ENCODE results near the gene NEDD4L. TPM values are rescaled to one million over a fixed set of nuclear protein-coding genes. Genes with fewer than 3 reads are reported as not detected.

Gene NEDD4L
- total and polyA plus RNA-seq, 10 of the 15 experiments (the other 5 are each of a cell fraction or from before 2014, with no cell fraction given) = 7.4 to 24.0 (median 17.7) TPM

- Histone ChIP-seq H2AFZ (ENCODE audit: control insufficient read depth, low read depth, low read length) (no peak overlapping the region), H4K20me1 (ENCODE audit: control insufficient read depth, insufficient read depth) (no peaks in the 10 kb centered on the region), H3K4me1 (ENCODE audit: control insufficient read depth, insufficient read depth, low read length) (no peaks in the 10 kb centered on the region), H3K9ac (ENCODE audit: control insufficient read depth, insufficient read depth, low read length) (no peak overlapping the region), H3K9me3 (replicated peaks; ENCODE audit: control insufficient read depth, insufficient read depth, low read length) (no peaks in the 10 kb centered on the region), H3K79me2 (ENCODE audit: control insufficient read depth, insufficient read depth, low read length) (no peaks in the 10 kb centered on the region), H3K27me3 (replicated peaks in 1 of 2; ENCODE audit: control insufficient read depth in 2 of 2, insufficient read depth in 2 of 2, low read length in 1 of 2) (peaks cover 0 to 3% of the 10 kb centered on the region in 2 experiments; a peak in 1 of 4 replicates), H3K4me3 (no peak overlapping the region), H3K36me3 (ENCODE audit: control insufficient read depth in 2 of 2, insufficient read depth in 2 of 2, low read length in 1 of 2) (no peaks in the 10 kb centered on the region), H3K27ac (ENCODE audit: control insufficient read depth, insufficient read depth) (no peak overlapping the region), H3K4me2 (ENCODE audit: control insufficient read depth, insufficient read depth) (no peak overlapping the region)
- 40% methylated on average over 3 of the region's 3 CpGs for WGBS (ENCODE audit: insufficient coverage, insufficient replicate concordance, low lambda C conversion rate, missing lambda C conversion rate)
- DNase-seq (ENCODE audit: low read depth, low spot score) (no peak), ATAC-seq (no peak), FAIRE-seq (no peak)
- ChIA-PET SMC1A (ENCODE audit: uncharacterized antibody, unreplicated experiment) (interaction anchor here (1.3 kb wide), 1 partner anchor 14 kb away, joined by 3 read pairs; no protein-coding TSS in a partner anchor), RAD21 (ENCODE audit: unreplicated experiment) (no interaction called here), POLR2A (no interaction called here), CTCF (interaction anchor here (0.9 to 1.6 kb wide), 2 partner anchors 68 to 109 kb away, joined by 3 to 7 read pairs; no protein-coding TSS in a partner anchor)
- no TSS peak for BruUV-seq (replicated peaks)
- TF ChIP-seq YY1 (IDR thresholded peaks at IDR 0.05; ENCODE audit: low read depth, low read length) (no peak), ZNF24 (IDR thresholded peaks at IDR 0.05) (no peak), SMC3 (IDR thresholded peaks at IDR 0.05; ENCODE audit: borderline replicate concordance, low read length) (no peak), IRF3 (IDR thresholded peaks at IDR 0.05) (no peak), FOXM1 (IDR thresholded peaks at IDR 0.05; ENCODE audit: low read depth, low read length) (no peak), CHD4 (IDR thresholded peaks at IDR 0.05) (no peak), YBX1 (IDR thresholded peaks at IDR 0.05) (no peak), ZNF217 (IDR thresholded peaks at IDR 0.05) (no peak), FOS (IDR thresholded peaks at IDR 0.05; ENCODE audit: borderline replicate concordance, extremely low read depth, insufficient read length) (no peak), ZSCAN29 (IDR thresholded peaks at IDR 0.05) (no peak), CBX5 (IDR thresholded peaks at IDR 0.05; ENCODE audit: low read depth) (no peak), EED (IDR thresholded peaks at IDR 0.05; ENCODE audit: low read depth) (no peak), SUPT20H (IDR thresholded peaks at IDR 0.05; ENCODE audit: borderline replicate concordance, control insufficient read depth, low read depth, low read length) (no peak), NRF1 (conservative IDR thresholded peaks at IDR 0.05; ENCODE audit: low read depth, low read length) (no peak), CEBPB (IDR thresholded peaks at IDR 0.05; ENCODE audit: borderline replicate concordance in 1 of 2, low read depth in 2 of 2, low read length in 2 of 2) (no peak)
- in situ Hi-C loops (cut with MboI) (no loop called here), intact Hi-C loops (cut with micrococcal nuclease; ENCODE audit: unreplicated experiment) (no loop called here)
Observed at GRCh38 chr18:58027341-58027740, 16.7 kb upstream of the NEDD4L start.
